Mucosa of rectum (tissue), 2 donors: ENCODE data around the gene MAT2B.

Experiments used
- H3K27ac ChIP-seq, 2 donors: one replicate each; pipeline ENCODE4 v1.7.0; 2013; ENCODE audit warnings: inconsistent platforms in 2 of 2, low read depth in 2 of 2, low read length in 2 of 2
- H3K27me3 ChIP-seq, 2 donors: one replicate each; pipeline ENCODE4 v1.7.0; 2013; ENCODE audit warnings: low read length in 2 of 2; ENCODE audit not compliant: control insufficient read depth in 2 of 2, insufficient read depth in 2 of 2
- H3K36me3 ChIP-seq, 2 donors: one replicate each; pipeline ENCODE4 v1.7.0; 2013; ENCODE audit warnings: low read length in 2 of 2; ENCODE audit not compliant: control insufficient read depth in 2 of 2, insufficient read depth in 2 of 2
- H3K4me1 ChIP-seq, 2 donors: one replicate each; pipeline ENCODE4 v1.7.0; 2013; ENCODE audit warnings: low read length in 2 of 2, mild to moderate bottlenecking in 1 of 2; ENCODE audit not compliant: control insufficient read depth in 2 of 2, insufficient read depth in 2 of 2
- H3K4me3 ChIP-seq, 2 donors: one replicate each; pipeline ENCODE4 v1.7.0; 2013; ENCODE audit warnings: low read length in 2 of 2
- H3K9ac ChIP-seq, 2 donors: one replicate each; pipeline ENCODE4 v1.7.0; 2013; ENCODE audit warnings: low read length in 2 of 2, low read depth in 1 of 2, mild to moderate bottlenecking in 1 of 2
- H3K9me3 ChIP-seq, 2 donors: one replicate each; pipeline ENCODE4 v1.7.0; 2013; ENCODE audit warnings: low read length in 2 of 2; ENCODE audit not compliant: control insufficient read depth in 2 of 2
- donor health status: healthy.
- donor health status: Normal muscosa, but diverticular disease.

MAT2B gene

GRCh38 chr5:163565931-163566608 is 60.7 kb downstream of the MAT2B start:
- Histone ChIP-seq H3K4me3 (peak overlapping the region; percentile 55 to 70), H3K27ac (no peak overlapping the region), H3K4me1 (peaks cover 7 to 9% of the 10 kb centered on the region in 2 donors), H3K9ac (no peak overlapping the region), H3K36me3 (no peaks in the 10 kb centered on the region), H3K9me3 (no peaks in the 10 kb centered on the region), H3K27me3 (peaks cover 6 to 11% of the 10 kb centered on the region in 2 donors)

- Histone ChIP-seq H3K36me3 (no peaks in the 10 kb centered on the region), H3K9ac (no peak overlapping the region), H3K27ac (no peak overlapping the region), H3K4me3 (no peak overlapping the region), H3K9me3 (no peaks in the 10 kb centered on the region), H3K4me1 (peaks cover 7 to 9% of the 10 kb centered on the region in 2 donors), H3K27me3 (peaks cover 6 to 11% of the 10 kb centered on the region in 2 donors)
These were observed 61.3 kb downstream of the MAT2B start for GRCh38 chr5:163566678-163567077.

- Histone ChIP-seq H3K36me3 (no peaks in the 10 kb centered on the region), H3K4me1 (peaks cover 7 to 10% of the 10 kb centered on the region in 2 donors), H3K27me3 (peaks cover 6 to 11% of the 10 kb centered on the region in 2 donors)
These were observed 62.4 kb downstream of the MAT2B start for GRCh38 chr5:163567811-163568210.

More at GRCh38 chr5:163567811-163568210, 62.4 kb downstream of the MAT2B start:
- H3K4me3 ChIP-seq = no peak overlapping the region
- no peaks in the 10 kb centered on the region for H3K9me3 ChIP-seq
- H3K27ac ChIP-seq = no peak overlapping the region
- H3K9ac ChIP-seq = no peak overlapping the region
